ENCODE measurements around the gene ZFHX2. TPM values are rescaled to one million over a fixed set of nuclear protein-coding genes. Genes with fewer than 3 reads are reported as not detected.

The ZFHX2 gene
- total RNA-seq, 1 experiment from 2014 or later: 19.4 TPM

GRCh38 chr14:23572836-23573235 lies 21.3 kb upstream of the ZFHX2 start:
- Histone ChIP-seq H3K27me3 (ENCODE audit: insufficient read depth, low read length) (peaks cover 7% of the 10 kb centered on the region; the same call in 1 of the 2 replicates), H2AFZ (ENCODE audit: low read length) (no peak overlapping the region), H4K20me1 (ENCODE audit: control insufficient read depth, insufficient read depth, insufficient read length) (peaks cover 5% of the 10 kb centered on the region), H3K18ac (ENCODE audit: insufficient read length, low read depth, low read length) (no peak overlapping the region), H3K14ac (ENCODE audit: insufficient read depth, low read length) (no peak overlapping the region), H3K23ac (ENCODE audit: insufficient read length, low read depth, low read length) (no peak overlapping the region), H2BK12ac (ENCODE audit: insufficient read length, low read depth, low read length) (no peak overlapping the region), H3K9me3 (ENCODE audit: control insufficient read depth, low read depth, low read length) (no peaks in the 10 kb centered on the region), H3K27ac (ENCODE audit: insufficient read length, low read depth, low read length) (no peak overlapping the region), H3T11ph (ENCODE audit: low read length) (no peak overlapping the region), H3K4me2 (ENCODE audit: insufficient read depth, insufficient read length, low read length) (no peak overlapping the region), H2AK5ac (ENCODE audit: insufficient read length, low read length) (no peak overlapping the region), H3K56ac (ENCODE audit: insufficient read length, low read depth, low read length) (no peak overlapping the region), H4K91ac (ENCODE audit: insufficient read length, low read depth, low read length) (no peak overlapping the region), H3K79me2 (ENCODE audit: insufficient read depth, low read length) (no peaks in the 10 kb centered on the region), H3K4me1 (ENCODE audit: insufficient read depth, low read length) (peaks cover 6% of the 10 kb centered on the region; the same call in 1 of the 2 replicates), H2BK15ac (ENCODE audit: low read depth, low read length) (no peak overlapping the region), H2BK120ac (ENCODE audit: low read depth, low read length, poor library complexity, severe bottlenecking) (no peak overlapping the region), H2BK5ac (ENCODE audit: insufficient read length, low read length) (no peak overlapping the region), H2BK20ac (ENCODE audit: low read depth, low read length, poor library complexity, severe bottlenecking) (no peak overlapping the region), H3K4ac (ENCODE audit: low read depth, low read length) (no peak overlapping the region), H3K79me1 (ENCODE audit: insufficient read depth, low read depth, low read length, poor library complexity, severe bottlenecking) (no peaks in the 10 kb centered on the region), H4K5ac (ENCODE audit: insufficient read length, low read depth, low read length) (no peak overlapping the region), H4K8ac (replicated peaks; ENCODE audit: insufficient read length, low read depth, low read length) (no peak overlapping the region), H3K9ac (ENCODE audit: extremely low read depth, insufficient read length, low read length) (no peak overlapping the region), H3K23me2 (ENCODE audit: insufficient read length, low read depth, low read length, poor library complexity, severe bottlenecking) (peaks cover 22% of the 10 kb centered on the region)
- H3K36me3 Mint-ChIP-seq (ENCODE audit: insufficient read depth in 1 of 3, low read depth in 3 of 3): peaks cover 0 to 39% (median 30%) of the 10 kb centered on the region in 3 experiments; a peak in 5 of 7 replicates
- TF ChIP-seq CTCF (conservative IDR thresholded peaks at IDR 0.05): no peak
- no CpG with 5 or more reads among the region's 4 CpGs for WGBS (ENCODE audit: extremely low coverage, insufficient read length, low lambda C conversion rate)
- peaks cover 45% of the 10 kb centered on the region for H3K27me3 Mint-ChIP-seq (ENCODE audit: low read depth)
- H3K27ac Mint-ChIP-seq: peak overlapping the region in 1 of 3 experiments; percentile 65; a peak in 1 of 7 replicates
- DNase-seq: no peak
- H3K9me3 Mint-ChIP-seq: no peaks in the 10 kb centered on the region; a peak in 1 of 5 replicates
- no peak overlapping the region; a peak in 1 of 5 replicates for H3K4me3 Mint-ChIP-seq
- H3K4me1 Mint-ChIP-seq: peaks cover 41 to 43% of the 10 kb centered on the region in 2 experiments

Data from H9 (cell line).